GM12892 (cell line): ENCODE measurements around the gene PDSS2.

ENCODE experiments used
- POLR2A ChIP-seq: IDR thresholded peaks from 2 replicates; pipeline ENCODE4 v1.6.1; 2011; ENCODE audit warnings: low read depth, low read length, control low read depth
- POLR2AphosphoS5 ChIP-seq: IDR thresholded peaks from 2 replicates; pipeline ENCODE4 v1.6.1; 2011; ENCODE audit warnings: low read depth, low read length, control low read depth
- TAF1 ChIP-seq: IDR thresholded peaks from 2 replicates; pipeline ENCODE4 v1.6.1; 2011; ENCODE audit warnings: low read depth, mild to moderate bottlenecking, control low read depth, low read length, borderline replicate concordance

DNA sequence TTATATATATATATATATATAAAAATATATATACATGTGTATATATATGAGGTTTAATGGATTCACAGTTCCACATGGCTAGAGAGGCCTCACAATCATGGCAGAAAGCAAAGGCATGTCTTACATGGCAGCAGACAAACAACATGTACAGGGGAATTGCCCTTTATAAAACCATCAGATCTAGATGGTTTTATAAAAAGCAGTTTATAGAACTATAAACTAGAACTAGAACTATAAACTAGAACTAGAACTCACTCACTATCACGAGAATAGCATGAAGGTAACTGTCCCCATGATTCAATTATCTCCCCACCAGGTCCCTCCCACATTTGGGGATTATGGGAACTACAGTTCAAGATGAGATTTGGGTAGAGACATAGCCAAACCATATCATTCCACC is 56.8 kb downstream of the PDSS2 start:
- TF ChIP-seq POLR2A, result no peak
- TF ChIP-seq POLR2AphosphoS5, result no peak
- TF ChIP-seq TAF1, result no peak
